Measurements from ENCODE around the gene DNAH2. TPM values are rescaled to one million over a fixed set of nuclear protein-coding genes. Genes with fewer than 3 reads are reported as not detected.

The DNAH2 gene
- total RNA-seq, 1 experiment from 2014 or later = 0.13 TPM

DNA sequence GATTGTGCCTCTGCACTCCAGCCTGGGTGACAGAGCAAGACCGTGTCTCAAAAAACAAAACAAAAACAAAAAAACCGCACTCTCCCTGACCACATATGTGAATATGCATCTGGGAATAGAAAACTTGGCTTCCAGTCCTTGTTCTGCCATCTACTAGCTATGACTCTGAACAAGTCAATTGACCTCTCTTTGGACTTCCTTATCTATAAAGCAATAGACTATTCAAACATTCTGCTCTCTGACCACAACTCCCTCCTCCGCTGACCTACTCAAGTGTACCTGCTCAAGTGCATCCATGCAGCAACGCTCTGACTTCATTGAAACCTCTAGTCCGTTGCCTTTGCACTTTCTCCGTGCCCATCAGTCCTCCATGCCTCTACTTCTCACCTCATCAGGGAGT lies 63.9 kb downstream of the DNAH2 start:
- Histone ChIP-seq H3K36me3 (ENCODE audit: control insufficient read depth, insufficient read depth, low read length) (no peaks in the 10 kb centered on the region), H3K9me3 (ENCODE audit: control insufficient read depth, insufficient read depth, low read depth, low read length) (no peaks in the 10 kb centered on the region), H3K4me1 (ENCODE audit: control insufficient read depth, insufficient read depth, low read length) (no peaks in the 10 kb centered on the region), H3K27me3 (ENCODE audit: control insufficient read depth, insufficient read depth, low read length) (no peaks in the 10 kb centered on the region; the same call in 1 of the 2 replicates), H3K27ac (ENCODE audit: low read length) (no peak overlapping the region), H3K4me3 (ENCODE audit: low read depth in 2 of 2, low read length in 2 of 2) (no peak overlapping the region)
- intact Hi-C loops (cut with micrococcal nuclease; ENCODE audit: unreplicated experiment) = no loop called here
- ATAC-seq = no peak
- in situ Hi-C loops (cut with HindIII; ENCODE audit: low pct_unique_long_range_greater_than_20kb, low sequenced_read_pairs) = no loop called here
- POLR2A ChIA-PET = no interaction called here
- no peak for TF ChIP-seq SIN3A (IDR thresholded peaks at IDR 0.05; ENCODE audit: borderline replicate concordance, insufficient read depth, low read depth, low read length)
- TF ChIP-seq, protein P1, sequence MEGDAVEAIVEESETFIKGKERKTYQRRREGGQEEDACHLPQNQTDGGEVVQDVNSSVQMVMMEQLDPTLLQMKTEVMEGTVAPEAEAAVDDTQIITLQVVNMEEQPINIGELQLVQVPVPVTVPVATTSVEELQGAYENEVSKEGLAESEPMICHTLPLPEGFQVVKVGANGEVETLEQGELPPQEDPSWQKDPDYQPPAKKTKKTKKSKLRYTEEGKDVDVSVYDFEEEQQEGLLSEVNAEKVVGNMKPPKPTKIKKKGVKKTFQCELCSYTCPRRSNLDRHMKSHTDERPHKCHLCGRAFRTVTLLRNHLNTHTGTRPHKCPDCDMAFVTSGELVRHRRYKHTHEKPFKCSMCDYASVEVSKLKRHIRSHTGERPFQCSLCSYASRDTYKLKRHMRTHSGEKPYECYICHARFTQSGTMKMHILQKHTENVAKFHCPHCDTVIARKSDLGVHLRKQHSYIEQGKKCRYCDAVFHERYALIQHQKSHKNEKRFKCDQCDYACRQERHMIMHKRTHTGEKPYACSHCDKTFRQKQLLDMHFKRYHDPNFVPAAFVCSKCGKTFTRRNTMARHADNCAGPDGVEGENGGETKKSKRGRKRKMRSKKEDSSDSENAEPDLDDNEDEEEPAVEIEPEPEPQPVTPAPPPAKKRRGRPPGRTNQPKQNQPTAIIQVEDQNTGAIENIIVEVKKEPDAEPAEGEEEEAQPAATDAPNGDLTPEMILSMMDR (IDR thresholded peaks at IDR 0.05) = no peak
- TF ChIP-seq TCF7L2 (IDR thresholded peaks at IDR 0.05; ENCODE audit: low read depth, low read length) = no peak
- TF ChIP-seq, protein P2, sequence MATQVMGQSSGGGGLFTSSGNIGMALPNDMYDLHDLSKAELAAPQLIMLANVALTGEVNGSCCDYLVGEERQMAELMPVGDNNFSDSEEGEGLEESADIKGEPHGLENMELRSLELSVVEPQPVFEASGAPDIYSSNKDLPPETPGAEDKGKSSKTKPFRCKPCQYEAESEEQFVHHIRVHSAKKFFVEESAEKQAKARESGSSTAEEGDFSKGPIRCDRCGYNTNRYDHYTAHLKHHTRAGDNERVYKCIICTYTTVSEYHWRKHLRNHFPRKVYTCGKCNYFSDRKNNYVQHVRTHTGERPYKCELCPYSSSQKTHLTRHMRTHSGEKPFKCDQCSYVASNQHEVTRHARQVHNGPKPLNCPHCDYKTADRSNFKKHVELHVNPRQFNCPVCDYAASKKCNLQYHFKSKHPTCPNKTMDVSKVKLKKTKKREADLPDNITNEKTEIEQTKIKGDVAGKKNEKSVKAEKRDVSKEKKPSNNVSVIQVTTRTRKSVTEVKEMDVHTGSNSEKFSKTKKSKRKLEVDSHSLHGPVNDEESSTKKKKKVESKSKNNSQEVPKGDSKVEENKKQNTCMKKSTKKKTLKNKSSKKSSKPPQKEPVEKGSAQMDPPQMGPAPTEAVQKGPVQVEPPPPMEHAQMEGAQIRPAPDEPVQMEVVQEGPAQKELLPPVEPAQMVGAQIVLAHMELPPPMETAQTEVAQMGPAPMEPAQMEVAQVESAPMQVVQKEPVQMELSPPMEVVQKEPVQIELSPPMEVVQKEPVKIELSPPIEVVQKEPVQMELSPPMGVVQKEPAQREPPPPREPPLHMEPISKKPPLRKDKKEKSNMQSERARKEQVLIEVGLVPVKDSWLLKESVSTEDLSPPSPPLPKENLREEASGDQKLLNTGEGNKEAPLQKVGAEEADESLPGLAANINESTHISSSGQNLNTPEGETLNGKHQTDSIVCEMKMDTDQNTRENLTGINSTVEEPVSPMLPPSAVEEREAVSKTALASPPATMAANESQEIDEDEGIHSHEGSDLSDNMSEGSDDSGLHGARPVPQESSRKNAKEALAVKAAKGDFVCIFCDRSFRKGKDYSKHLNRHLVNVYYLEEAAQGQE (IDR thresholded peaks at IDR 0.05; ENCODE audit: insufficient read depth in 1 of 2, low read depth in 2 of 2, low read length in 1 of 2) = no peak
- no peak for TF ChIP-seq POLR2AphosphoS5 (IDR thresholded peaks at IDR 0.05; ENCODE audit: low read depth, low read length)
- BruUV-seq (replicated peaks) = no TSS peak
- CTCF ChIA-PET = interaction anchor here (0.6 to 2.1 kb wide), 3 partner anchors 15 to 65 kb away, joined by 3 to 6 read pairs (median 4); no protein-coding TSS in a partner anchor
- no peak for DNase-seq (ENCODE audit: low read depth, low spot score)

DNA sequence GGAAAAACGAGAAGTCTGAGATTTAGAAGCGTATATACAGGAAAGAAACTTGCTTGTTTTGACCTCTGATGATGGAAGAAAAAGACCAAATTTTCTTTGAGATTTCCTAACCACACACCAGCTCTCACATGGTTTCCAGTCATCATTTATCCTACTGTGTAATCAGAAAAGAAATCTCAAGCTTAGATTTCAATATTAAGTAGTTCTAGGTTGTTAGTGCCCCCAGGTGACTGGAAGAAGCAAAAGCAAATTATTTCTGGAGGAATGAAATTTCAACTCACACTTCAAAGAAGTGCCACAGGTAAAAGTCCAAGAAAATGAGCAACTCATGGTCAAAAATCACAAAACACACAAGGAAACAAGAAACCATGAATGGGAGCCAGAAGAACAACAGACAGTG lies 64.7 kb downstream of the DNAH2 start:
- DNase-seq (ENCODE audit: low read depth, low spot score) (no peak), ATAC-seq (no peak)
- no peaks in the 10 kb centered on the region for H3K4me1 ChIP-seq (ENCODE audit: control insufficient read depth, insufficient read depth, low read length)
- no peaks in the 10 kb centered on the region for H3K9me3 ChIP-seq (ENCODE audit: control insufficient read depth, insufficient read depth, low read depth, low read length)
- H3K27ac ChIP-seq (ENCODE audit: low read length) = no peak overlapping the region
- no TSS peak for BruUV-seq (replicated peaks)
- ChIA-PET CTCF (interaction anchor here (2.1 kb wide), 1 partner anchor 38 kb away, joined by 6 read pairs; no protein-coding TSS in a partner anchor), POLR2A (no interaction called here)
- TF ChIP-seq SIN3A (IDR thresholded peaks at IDR 0.05; ENCODE audit: borderline replicate concordance, insufficient read depth, low read depth, low read length) (no peak), TCF7L2 (IDR thresholded peaks at IDR 0.05; ENCODE audit: low read depth, low read length) (no peak), POLR2AphosphoS5 (IDR thresholded peaks at IDR 0.05; ENCODE audit: low read depth, low read length) (no peak)
- TF ChIP-seq, protein P2 (IDR thresholded peaks at IDR 0.05; ENCODE audit: insufficient read depth in 1 of 2, low read depth in 2 of 2, low read length in 1 of 2) = no peak
- TF ChIP-seq, protein P1 (IDR thresholded peaks at IDR 0.05) = no peak
- H3K4me3 ChIP-seq (ENCODE audit: low read depth in 2 of 2, low read length in 2 of 2) = no peak overlapping the region
- H3K27me3 ChIP-seq (ENCODE audit: control insufficient read depth, insufficient read depth, low read length) = no peaks in the 10 kb centered on the region; the same call in 1 of the 2 replicates
- in situ Hi-C loops (cut with HindIII; ENCODE audit: low pct_unique_long_range_greater_than_20kb, low sequenced_read_pairs) (no loop called here), intact Hi-C loops (cut with micrococcal nuclease; ENCODE audit: unreplicated experiment) (no loop called here)
- H3K36me3 ChIP-seq (ENCODE audit: control insufficient read depth, insufficient read depth, low read length) = no peaks in the 10 kb centered on the region
